Kidney (tissue), 14 donors: ENCODE measurements around the gene ZNF618. TPM values are rescaled to one million over a fixed set of nuclear protein-coding genes. Genes with fewer than 3 reads are reported as not detected.

Experiments used
- DNase-seq, 5 donors: peaks; one replicate each; pipeline ENCODE4 v3.0.0-alpha.2; 2013 to 2020
- FAIRE-seq: peaks from 2 replicates; lab custom pipeline; 2012; peaks lifted over from hg19 to GRCh38; lab: Jason Lieb, UNC
- H3K27ac ChIP-seq, 2 donors: one replicate each; pipeline ENCODE4 v1.7.0; 2013; ENCODE audit warnings: low read depth in 2 of 2, low read length in 2 of 2, inconsistent platforms in 1 of 2
- H3K27me3 ChIP-seq: one replicate; pipeline ENCODE4 v1.7.1; 2013; ENCODE audit warnings: low read length, inconsistent platforms; ENCODE audit not compliant: control insufficient read depth, insufficient read depth
- H3K36me3 ChIP-seq, 3 donors: one replicate each; pipeline versions ENCODE4 v1.7.0 to v1.7.1; 2013; ENCODE audit warnings: low read length in 3 of 3, control low read depth in 1 of 3, inconsistent platforms in 1 of 3; ENCODE audit not compliant: insufficient read depth in 3 of 3, control insufficient read depth in 2 of 3
- H3K4me1 ChIP-seq, 3 donors: one replicate each; pipeline versions ENCODE4 v1.7.0 to v1.7.1; 2013; ENCODE audit warnings: low read length in 3 of 3, inconsistent platforms in 1 of 3, low read depth in 1 of 3; ENCODE audit not compliant: control insufficient read depth in 2 of 3, insufficient read depth in 2 of 3
- H3K4me3 ChIP-seq, 3 donors: one replicate each; pipeline versions ENCODE4 v1.7.0 to v1.8.1; 2013; ENCODE audit warnings: low read length in 3 of 3, control low read depth in 1 of 3, inconsistent platforms in 1 of 3
- H3K9ac ChIP-seq, 3 donors: one replicate each; pipeline versions ENCODE4 v1.7.0 to v1.7.1; 2013; ENCODE audit warnings: low read length in 3 of 3, control low read depth in 1 of 3, inconsistent platforms in 1 of 3
- H3K9me3 ChIP-seq, 3 donors: one replicate each; pipeline versions ENCODE4 v1.7.0 to v1.7.1; 2013; ENCODE audit warnings: low read length in 3 of 3, control low read depth in 1 of 3, inconsistent platforms in 1 of 3; ENCODE audit not compliant: control insufficient read depth in 2 of 3, insufficient read depth in 1 of 3
- intact Hi-C: fragments of 100-400 bp; cut with DNase I; formaldehyde crosslinking; loops from one replicate; pipeline ENCODE4 v1.11.1; 2022
- polyA plus RNA-seq: library from polyadenylated mRNA; stranded (reverse); fragments of 350-450 nt; fragmentation: Illumina TruSeq; extraction: RNeasy Lipid Tissue Mini Kit (QIAGEN cat#74804); gene quantifications from one replicate; pipeline ENCODE4 v1.2.3, GENCODE V29; 2014; ENCODE audit warnings: low read depth, low replicate concordance; ENCODE audit not compliant: insufficient read depth
- total RNA-seq: library from RNA; stranded (reverse); fragmentation: NEBNext Ultra II Directional; extraction: Animal tissue kit (Norgen Biotek cat#: 25700); gene quantifications from one replicate; pipeline ENCODE4 v1.2.1, GENCODE V29; 2021
- TF ChIP-seq, protein P1 (sequence below): IDR thresholded peaks from 3 replicates; pipeline ENCODE4 v1.5.1; 2012; ENCODE audit warnings: mild to moderate bottlenecking, moderate library complexity, borderline replicate concordance; ENCODE audit not compliant: insufficient read depth; ENCODE audit errors: extremely low read depth
- donor health status: control.
- donor health status: control.
- donor health status: control.
- donor health status: control.
- donor health status: control.
- donor health status: DM: yes; HTN: yes; CAD: no.
- donor health status: Normal renal cell carcinoma (clear cell type).

The ZNF618 gene
- total and polyA plus RNA-seq, 2 donors from 2014 or later: 5.6 to 31.9 TPM

DNA sequence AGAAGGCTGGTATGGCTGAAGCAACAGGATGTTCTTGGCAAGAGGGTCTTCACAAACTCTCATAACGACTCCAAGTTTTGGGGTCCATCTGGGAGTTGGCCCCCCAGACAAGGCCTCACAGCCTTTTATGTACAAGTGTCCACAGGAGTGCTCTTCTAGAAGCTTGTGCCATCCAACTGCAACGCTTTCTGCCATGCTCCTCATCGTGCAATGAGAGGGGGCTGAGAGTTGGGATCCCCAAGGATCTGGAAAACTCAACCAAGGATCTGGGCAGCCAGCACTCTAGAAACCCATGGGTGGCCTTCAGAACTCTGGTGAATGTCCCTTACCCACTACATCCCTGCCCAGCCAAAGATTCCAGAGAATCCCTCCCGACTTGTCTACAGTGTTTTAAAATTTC lies 210.5 kb downstream of the ZNF618 start:
- TF ChIP-seq, protein P1, sequence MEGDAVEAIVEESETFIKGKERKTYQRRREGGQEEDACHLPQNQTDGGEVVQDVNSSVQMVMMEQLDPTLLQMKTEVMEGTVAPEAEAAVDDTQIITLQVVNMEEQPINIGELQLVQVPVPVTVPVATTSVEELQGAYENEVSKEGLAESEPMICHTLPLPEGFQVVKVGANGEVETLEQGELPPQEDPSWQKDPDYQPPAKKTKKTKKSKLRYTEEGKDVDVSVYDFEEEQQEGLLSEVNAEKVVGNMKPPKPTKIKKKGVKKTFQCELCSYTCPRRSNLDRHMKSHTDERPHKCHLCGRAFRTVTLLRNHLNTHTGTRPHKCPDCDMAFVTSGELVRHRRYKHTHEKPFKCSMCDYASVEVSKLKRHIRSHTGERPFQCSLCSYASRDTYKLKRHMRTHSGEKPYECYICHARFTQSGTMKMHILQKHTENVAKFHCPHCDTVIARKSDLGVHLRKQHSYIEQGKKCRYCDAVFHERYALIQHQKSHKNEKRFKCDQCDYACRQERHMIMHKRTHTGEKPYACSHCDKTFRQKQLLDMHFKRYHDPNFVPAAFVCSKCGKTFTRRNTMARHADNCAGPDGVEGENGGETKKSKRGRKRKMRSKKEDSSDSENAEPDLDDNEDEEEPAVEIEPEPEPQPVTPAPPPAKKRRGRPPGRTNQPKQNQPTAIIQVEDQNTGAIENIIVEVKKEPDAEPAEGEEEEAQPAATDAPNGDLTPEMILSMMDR: no peak
- DNase-seq (peak in 1 of 5 donors; percentile 13), FAIRE-seq (no peak)
- Histone ChIP-seq H3K36me3 (no peaks in the 10 kb centered on the region), H3K27me3 (no peaks in the 10 kb centered on the region), H3K4me1 (peaks cover 0 to 12% (median 11%) of the 10 kb centered on the region in 3 donors), H3K27ac (no peak overlapping the region), H3K9me3 (no peaks in the 10 kb centered on the region), H3K9ac (no peak overlapping the region), H3K4me3 (no peak overlapping the region)
- intact Hi-C loops: loop anchor here (10.0 kb wide), 1 partner anchor 208 kb away; no protein-coding TSS in a partner anchor

DNA sequence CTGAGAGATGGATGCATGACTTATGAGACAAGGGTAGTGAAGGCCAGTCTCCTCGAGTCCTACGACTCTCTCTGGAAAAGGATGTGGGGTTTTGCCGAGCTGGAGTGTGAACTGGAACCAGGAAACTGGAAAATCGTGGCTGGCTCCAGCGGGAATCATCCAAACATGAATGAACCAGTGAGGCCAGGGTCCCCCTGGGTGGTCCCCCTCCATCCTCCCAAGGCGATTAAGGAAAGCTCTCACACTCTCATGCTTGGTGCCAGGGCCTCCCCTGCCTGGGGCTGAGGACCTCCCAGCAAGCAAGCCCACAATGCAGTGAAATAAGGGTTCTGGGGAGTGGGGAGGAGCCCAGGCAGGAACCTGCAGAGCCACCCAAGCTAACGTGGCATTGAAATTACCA lies 211.6 kb downstream of the ZNF618 start:
- FAIRE-seq (no peak), DNase-seq (peak in 1 of 5 donors; percentile 50)
- Histone ChIP-seq H3K4me3 (no peak overlapping the region), H3K27ac (no peak overlapping the region), H3K9ac (no peak overlapping the region), H3K4me1 (peaks cover 0 to 4% (median 2%) of the 10 kb centered on the region in 3 donors), H3K9me3 (no peaks in the 10 kb centered on the region), H3K27me3 (no peaks in the 10 kb centered on the region), H3K36me3 (peaks cover 0 to 7% (median 0%) of the 10 kb centered on the region in 3 donors)
- intact Hi-C loops: loop anchor here (10.0 kb wide), 1 partner anchor 207 kb away; no protein-coding TSS in a partner anchor
- TF ChIP-seq, protein P1: no peak

DNA sequence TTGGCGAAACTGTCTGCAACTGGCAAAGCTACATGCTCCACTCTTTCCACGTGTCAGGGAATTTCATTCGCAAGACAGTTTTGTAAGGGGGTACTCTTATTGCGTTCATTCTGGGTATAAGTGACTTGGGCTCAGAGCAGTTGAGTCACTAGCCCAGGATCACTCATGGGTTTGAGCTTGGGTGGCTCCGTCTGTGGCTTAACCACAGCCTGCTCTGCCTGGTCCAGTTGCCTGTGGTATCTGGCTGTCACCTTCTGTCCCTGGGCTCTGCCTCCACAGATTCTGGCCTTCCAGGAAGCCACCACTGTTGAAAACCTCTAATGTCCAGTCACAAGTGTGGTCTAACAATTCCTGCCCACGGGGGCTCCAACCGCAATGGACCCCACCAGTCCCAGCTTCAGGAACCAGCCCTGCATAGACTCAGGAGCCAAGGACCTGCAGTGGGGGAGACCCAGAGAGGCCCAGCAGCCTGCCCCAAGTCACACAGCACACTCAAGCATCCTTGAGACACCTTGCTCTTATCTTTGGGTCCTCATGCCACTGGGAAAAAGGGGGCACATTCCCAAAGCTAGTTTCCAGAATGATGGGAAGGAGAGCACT lies 212.6 kb downstream of the ZNF618 start:
- DNase-seq: peak in 1 of 5 donors; percentile 41
- Histone ChIP-seq H3K36me3 (peaks cover 0 to 13% (median 3%) of the 10 kb centered on the region in 3 donors), H3K4me3 (no peak overlapping the region), H3K27me3 (no peaks in the 10 kb centered on the region), H3K9me3 (no peaks in the 10 kb centered on the region), H3K9ac (no peak overlapping the region), H3K27ac (no peak overlapping the region), H3K4me1 (peaks cover 0 to 3% (median 0%) of the 10 kb centered on the region in 3 donors)
- FAIRE-seq: no peak
- TF ChIP-seq, protein P1: no peak
- intact Hi-C loops: loop anchor here (10.0 kb wide), 1 partner anchor 206 kb away; no protein-coding TSS in a partner anchor
